ENCODE data around the gene SLC22A8. TPM values are rescaled to one million over a fixed set of nuclear protein-coding genes. Genes with fewer than 3 reads are reported as not detected.

SLC22A8 gene
- total RNA-seq, result 8.5 TPM

DNA sequence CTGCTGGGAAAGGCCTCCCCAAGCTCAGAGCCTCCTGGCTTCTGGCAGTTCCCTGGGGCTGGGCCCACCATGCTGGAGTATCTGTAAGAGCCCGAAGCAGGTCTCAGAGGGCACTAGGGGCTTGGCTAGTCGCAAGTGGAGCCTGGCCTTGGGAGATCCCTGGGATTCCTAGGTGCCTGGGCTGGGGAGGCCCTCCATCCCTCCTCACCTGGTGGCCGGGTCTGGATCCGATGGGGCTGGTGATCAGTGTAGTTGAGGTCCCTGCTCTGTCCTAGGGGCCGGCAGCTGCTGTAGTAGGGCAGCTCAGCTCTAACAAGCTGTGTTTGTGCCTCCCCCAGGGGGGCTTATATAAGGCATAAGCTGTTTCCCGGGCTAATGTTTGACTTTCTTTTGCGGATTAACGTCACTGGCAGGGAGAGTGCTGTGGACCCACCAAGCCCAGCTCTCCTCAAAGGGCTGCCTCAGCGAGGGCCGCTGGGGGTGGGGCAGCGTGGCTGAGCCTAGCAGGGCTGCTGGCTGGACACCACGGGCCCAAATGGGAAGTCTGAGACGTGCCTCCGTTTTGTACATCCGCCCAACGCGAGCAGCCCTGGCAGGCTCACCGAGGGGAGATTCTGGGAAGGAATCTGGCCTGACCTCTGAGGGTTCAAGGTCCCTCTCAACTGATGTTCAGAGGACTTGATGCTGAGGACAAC lies at the start of gene SLC22A8:
SLC22A8 (minus strand) TSS at position 321 of the 695 bp plus-strand sequence. CDS start 883 bp downstream, outside the sequence.

DNA sequence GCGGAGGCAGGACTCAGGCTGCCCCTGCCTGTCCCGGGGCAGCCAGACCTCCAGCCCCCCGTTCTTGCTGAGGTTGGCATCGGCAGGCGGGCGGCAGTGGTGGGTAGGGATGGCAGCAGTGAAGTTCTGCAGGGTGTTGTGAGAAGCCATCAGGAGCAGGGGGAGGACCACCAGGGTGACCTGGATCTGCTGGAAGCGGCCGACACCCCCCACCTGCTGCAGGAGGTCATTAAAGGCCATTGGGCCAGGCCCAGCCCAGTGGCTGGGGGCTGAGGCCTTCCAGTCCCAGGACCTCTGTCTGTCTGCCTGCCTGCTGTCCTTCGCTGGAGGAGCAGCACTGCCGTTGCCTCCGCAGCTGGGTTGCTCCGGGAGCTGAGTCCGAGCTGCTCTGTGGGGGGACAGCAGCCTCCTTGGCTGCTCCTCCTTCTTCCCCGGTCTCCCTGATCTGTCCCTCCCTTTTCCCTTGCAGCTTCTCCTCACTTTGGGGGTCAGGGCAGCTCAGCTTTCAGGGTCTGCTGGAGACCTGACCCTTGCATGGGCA lies 31.1 kb downstream of the SLC22A8 start, which contains the start of gene SLC22A6:
SLC22A6 (minus strand) TSS at position 517 of the 541 bp plus-strand sequence; CDS start at position 240, 277 bp downstream.

Other genes starting within 250 kb of the SLC22A8 start
- 20.5 TPM for gene TAF6L, start 244.4 kb downstream of the SLC22A8 start, total RNA-seq
- gene TMEM179B, start 228.4 kb downstream of the SLC22A8 start, total RNA-seq, result 20.0 TPM
- 19.8 TPM for gene TMEM223, start 223.8 kb downstream of the SLC22A8 start, total RNA-seq
- 67.8 TPM for gene NXF1, start 210.4 kb downstream of the SLC22A8 start, total RNA-seq
- gene STX5, start 183.8 kb downstream of the SLC22A8 start, total RNA-seq, result 38.0 TPM
- gene TEX54, start 183.0 kb downstream of the SLC22A8 start, total RNA-seq, result not detected
- gene WDR74, start 176.3 kb downstream of the SLC22A8 start, total RNA-seq, result 25.9 TPM
- 115 TPM for gene SLC3A2, start 134.9 kb downstream of the SLC22A8 start, total RNA-seq
- 0.71 TPM for gene CHRM1, start 94.5 kb downstream of the SLC22A8 start, total RNA-seq
- 0.88 TPM for gene SLC22A6, start 30.9 kb downstream of the SLC22A8 start, total RNA-seq
- not detected for gene SLC22A24, start 128.4 kb upstream of the SLC22A8 start, total RNA-seq
- not detected for gene SLC22A25, start 227.8 kb upstream of the SLC22A8 start, total RNA-seq